GM19397 (cell line): ENCODE data around the gene SPATA31E1.
"Not testable (repeated sequence)": the region's sequence is repeated elsewhere in the genome, so short reads cannot be mapped to it uniquely, and the experiment has no call there.

Source experiments
- ATAC-seq: cut with Tn5 transposase; IDR thresholded peaks from one replicate; pipeline ENCODE4 v1.9.1; 2021; ENCODE audit warnings: mild to moderate bottlenecking, moderate library complexity; ENCODE audit not compliant: unreplicated experiment

The SPATA31E1 gene

DNA sequence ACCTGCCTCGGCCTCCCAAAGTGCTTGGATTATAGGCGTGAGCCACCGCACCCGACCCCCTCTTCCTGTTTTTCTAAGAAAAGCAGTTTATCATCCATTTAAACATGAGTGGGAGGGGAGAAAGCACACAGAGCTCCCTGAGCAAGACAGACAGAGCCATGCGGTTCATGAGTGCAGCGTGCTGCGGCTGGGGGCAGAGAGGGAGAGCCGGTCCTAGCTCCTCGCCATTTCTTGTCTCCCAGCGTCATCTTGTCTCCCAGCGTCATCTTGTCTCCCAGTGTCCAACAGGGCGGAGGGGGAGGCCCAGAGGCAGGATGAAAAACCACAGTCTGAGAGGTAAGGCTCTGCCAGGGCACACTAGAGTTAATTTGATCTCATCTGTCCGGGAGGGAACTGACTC is 36.3 kb downstream of the SPATA31E1 start:
- ATAC-seq = not testable (repeated sequence)

DNA sequence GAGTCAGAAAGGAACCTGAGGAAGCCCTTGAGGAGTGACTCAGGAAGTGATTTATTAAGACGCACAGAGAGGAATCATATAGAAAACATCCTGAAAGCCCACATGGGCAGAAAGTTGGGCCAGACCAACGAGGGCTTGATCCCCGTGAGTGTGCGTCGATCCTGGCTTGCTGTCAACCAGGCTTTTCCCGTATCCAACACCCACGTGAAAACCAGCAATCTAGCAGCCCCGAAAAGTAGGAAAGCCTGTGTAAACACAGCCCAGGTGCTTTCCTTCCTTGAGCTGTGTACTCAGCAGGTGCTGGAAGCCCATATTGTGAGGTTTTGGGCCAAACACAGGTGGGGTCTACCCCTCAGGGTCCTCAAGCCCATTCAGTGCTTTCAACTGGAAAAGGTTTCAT is 38.9 kb downstream of the SPATA31E1 start:
- not testable (repeated sequence) for ATAC-seq

GRCh38 chr9:87923012-87923411 is 40.3 kb downstream of the SPATA31E1 start:
- not testable (repeated sequence) for ATAC-seq

DNA sequence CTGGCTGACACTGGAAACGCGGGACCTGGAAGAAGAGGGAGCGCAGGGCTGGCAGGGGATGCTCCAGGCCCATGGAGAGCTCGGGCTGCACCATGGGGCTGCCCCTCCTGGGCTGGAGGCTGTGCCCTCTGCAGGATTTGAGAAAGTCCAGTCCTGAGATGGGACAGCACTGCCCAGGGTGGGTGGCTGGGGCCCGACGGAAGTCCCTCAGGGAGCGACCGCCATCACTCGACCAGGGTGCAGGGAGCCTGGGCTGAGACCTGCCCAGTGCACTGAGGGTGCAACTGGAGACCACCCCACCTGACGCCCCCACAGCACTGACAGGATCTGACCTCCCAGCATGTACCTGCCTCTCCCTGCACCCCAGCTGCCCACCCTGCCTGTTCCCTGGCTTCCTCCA is 42.2 kb downstream of the SPATA31E1 start:
- ATAC-seq = not testable (repeated sequence)

- ATAC-seq = not testable (repeated sequence)
Measured at GRCh38 chr9:87929152-87929551, 46.5 kb downstream of the SPATA31E1 start.

GRCh38 chr9:87934444-87934843 is 51.8 kb downstream of the SPATA31E1 start:
- not testable (repeated sequence) for ATAC-seq

- ATAC-seq = not testable (repeated sequence)
Measured at GRCh38 chr9:87937352-87937751, 54.7 kb downstream of the SPATA31E1 start.

DNA sequence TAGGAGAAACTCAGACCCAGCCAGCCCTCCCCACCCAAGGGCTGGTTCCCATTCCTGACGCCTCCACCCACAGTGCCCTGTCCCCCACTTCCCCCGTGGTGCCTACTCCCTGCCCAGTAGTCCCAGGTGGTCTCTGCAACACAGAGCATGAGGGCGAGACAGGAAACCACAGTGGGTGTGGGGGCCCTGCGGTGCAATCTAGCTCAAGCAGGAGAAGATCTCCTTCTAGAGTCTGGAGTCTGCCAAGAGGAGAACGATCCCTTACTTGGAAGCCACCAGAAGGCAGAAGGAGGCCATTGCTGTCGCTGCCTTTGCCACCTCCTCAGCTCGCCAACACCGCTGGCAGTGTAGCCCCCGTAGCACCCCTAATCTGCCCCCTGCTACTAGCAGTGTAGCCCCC is 55.2 kb downstream of the SPATA31E1 start:
- ATAC-seq = not testable (repeated sequence)

DNA sequence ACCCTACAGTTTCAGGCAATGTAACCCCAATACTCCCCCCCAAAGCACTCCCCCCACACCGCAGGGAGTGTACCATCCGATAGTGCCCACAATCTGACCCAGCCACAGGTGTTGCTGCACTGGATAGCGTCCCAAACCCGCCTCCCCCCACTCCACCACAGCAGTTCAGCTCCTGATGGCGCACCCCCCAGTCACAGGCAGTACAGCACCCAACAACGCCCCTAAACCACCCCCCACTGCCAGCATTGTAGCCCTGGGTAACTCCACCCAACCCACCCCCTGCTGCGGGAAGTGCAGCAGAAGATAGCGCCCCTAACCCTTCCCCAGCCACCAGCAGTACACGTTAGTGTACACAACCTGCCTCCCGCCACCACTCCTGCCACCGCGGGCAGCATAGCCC is 55.7 kb downstream of the SPATA31E1 start:
- not testable (repeated sequence) for ATAC-seq
